AG04449 (cell line): ENCODE data around the gene BBS9.

ENCODE experiments used
- CTCF ChIA-PET: fragments of 350-600 bp; formaldehyde crosslinking; extraction: SDS; loops from one replicate; lab custom pipeline; 2021; ENCODE audit warnings: antibody characterized with exemption; lab: Yijun Ruan, JAX
- POLR2A ChIA-PET: fragments of 400-600, 350-600 bp; formaldehyde crosslinking; extraction: SDS; loops from one replicate; lab custom pipeline; 2020; ENCODE audit warnings: antibody characterized with exemption, inconsistent platforms; lab: Yijun Ruan, JAX
- DNase-seq: peaks from one replicate; pipeline ENCODE4 v3.0.0-alpha.2; 2010; ENCODE audit warnings: low read depth, low spot score
- H3K4me3 ChIP-seq: 2 replicates; pipeline ENCODE4 v1.5.1; 2011; ENCODE audit warnings: low read depth, mild to moderate bottlenecking, control low read depth, low read length
- TF ChIP-seq, protein P1 (sequence below): IDR thresholded peaks from one replicate; pipeline ENCODE4 v1.5.1; 2011; ENCODE audit warnings: mild to moderate bottlenecking, moderate library complexity, low read length, control low read depth, inconsistent platforms; ENCODE audit not compliant: insufficient read depth; ENCODE audit errors: missing control alignments

Gene BBS9

DNA sequence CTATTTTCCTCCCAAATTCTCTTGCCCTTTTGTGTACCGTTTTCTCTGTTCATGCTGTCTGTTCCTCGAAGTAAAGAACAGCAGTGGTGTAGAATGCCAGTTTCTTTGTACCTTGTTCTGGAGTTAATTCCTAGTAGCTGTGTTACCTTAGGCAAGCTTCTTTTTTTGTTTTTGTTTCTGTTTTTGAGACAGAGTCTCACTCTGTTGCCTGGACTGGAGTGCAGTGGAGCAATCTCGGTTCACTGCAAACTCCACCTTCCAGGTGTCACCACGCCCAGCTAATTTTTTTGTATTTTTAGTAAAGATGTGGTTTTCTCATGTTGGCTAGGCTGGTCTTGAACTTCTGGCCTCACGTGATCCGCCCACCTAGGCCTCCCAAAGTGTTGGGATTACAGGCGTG lies 221.2 kb downstream of the BBS9 start:
- H3K4me3 ChIP-seq, result no peak overlapping the region
- CTCF ChIA-PET, result no interaction called here
- POLR2A ChIA-PET, result no interaction called here
- no peak for DNase-seq
- TF ChIP-seq, protein P1, sequence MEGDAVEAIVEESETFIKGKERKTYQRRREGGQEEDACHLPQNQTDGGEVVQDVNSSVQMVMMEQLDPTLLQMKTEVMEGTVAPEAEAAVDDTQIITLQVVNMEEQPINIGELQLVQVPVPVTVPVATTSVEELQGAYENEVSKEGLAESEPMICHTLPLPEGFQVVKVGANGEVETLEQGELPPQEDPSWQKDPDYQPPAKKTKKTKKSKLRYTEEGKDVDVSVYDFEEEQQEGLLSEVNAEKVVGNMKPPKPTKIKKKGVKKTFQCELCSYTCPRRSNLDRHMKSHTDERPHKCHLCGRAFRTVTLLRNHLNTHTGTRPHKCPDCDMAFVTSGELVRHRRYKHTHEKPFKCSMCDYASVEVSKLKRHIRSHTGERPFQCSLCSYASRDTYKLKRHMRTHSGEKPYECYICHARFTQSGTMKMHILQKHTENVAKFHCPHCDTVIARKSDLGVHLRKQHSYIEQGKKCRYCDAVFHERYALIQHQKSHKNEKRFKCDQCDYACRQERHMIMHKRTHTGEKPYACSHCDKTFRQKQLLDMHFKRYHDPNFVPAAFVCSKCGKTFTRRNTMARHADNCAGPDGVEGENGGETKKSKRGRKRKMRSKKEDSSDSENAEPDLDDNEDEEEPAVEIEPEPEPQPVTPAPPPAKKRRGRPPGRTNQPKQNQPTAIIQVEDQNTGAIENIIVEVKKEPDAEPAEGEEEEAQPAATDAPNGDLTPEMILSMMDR, result no peak

DNA sequence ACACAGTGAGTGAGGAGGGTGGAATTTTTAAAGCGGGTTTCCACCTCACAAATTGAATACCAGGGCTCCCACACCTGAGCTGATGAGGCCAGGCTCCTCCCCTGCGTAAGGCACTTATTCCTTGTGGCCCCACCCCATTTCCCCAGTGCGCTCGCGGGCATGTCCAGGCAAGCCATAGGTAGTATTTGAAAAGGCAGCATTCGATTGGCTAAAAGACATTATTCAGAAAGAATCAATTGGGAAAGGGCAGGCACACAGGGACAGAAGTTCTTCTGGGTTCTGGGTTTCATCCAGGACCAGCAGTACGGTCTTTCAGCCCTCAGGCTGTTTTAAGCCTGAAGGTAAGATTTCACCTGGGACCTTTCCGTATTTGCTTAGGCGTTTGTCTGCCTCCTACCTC lies 222.3 kb downstream of the BBS9 start:
- DNase-seq, result no peak
- TF ChIP-seq, protein P1, result no peak
- POLR2A ChIA-PET, result no interaction called here
- H3K4me3 ChIP-seq, result no peak overlapping the region
- CTCF ChIA-PET, result no interaction called here

DNA sequence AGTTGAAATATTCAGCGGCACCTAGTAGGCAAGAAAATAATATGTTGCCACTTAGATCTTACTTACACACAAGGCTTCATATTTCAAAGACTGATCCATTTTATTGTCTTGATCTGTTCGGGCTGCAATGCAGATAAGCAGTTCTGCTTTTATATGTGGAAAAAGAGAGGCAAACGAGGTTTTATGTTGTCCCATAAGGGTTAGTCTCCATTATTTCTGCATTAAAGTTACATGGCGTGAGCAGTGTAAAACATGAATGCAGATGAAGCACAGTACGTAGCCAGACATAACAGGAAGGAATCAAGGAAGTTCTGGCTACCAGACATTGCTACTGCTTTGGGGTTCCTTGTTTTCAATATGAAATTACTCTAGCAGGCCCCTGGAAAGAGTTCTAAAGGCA lies 224.8 kb downstream of the BBS9 start:
- POLR2A ChIA-PET, result no interaction called here
- H3K4me3 ChIP-seq, result no peak overlapping the region
- TF ChIP-seq, protein P1, result no peak
- no peak for DNase-seq
- CTCF ChIA-PET, result interaction anchor here (1.2 kb wide), 1 partner anchor 19 kb away, joined by 4 read pairs; no protein-coding TSS in a partner anchor

DNA sequence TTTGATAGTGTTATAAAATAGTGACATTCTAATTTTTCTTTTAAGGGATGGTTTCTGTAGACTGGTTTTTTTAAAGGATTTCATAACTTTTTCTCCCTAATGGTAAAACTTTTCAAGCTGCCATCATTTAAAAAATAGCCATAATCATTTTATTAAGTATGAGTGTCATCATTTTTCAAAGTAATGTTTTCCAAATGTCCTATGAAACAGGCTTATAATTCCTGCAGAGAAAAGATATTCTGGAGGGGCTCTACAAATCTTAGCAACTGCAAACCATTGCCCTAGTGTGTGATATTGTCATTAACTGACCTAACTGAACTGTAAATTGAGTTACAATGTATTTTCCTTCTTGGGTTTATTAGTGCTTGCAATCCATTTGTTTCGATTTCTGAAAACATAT lies 226.0 kb downstream of the BBS9 start:
- CTCF ChIA-PET, result no interaction called here

DNA sequence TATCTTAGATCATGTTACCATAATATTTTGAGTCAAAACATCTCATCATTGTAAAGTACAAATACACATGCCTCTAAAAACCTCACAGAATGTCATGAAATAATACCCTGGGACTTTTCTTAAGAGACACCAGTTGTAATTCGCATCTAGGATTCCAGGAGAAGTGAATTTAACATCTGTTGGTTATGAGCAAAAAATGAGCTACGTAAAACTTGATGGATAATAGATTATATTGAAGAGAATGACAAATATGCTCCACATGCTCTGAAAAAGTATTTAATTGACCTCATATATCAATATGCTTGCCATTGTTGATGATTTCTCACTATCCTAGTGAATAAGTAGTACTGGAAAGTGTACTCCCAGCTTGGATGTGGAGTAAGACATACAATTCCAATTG lies 227.0 kb downstream of the BBS9 start:
- ChIA-PET CTCF (no interaction called here), POLR2A (no interaction called here)
- TF ChIP-seq, protein P1, result no peak
- H3K4me3 ChIP-seq, result no peak overlapping the region
- DNase-seq, result no peak

More for the DNA sequence above, 226.0 kb downstream of the BBS9 start:
- DNase-seq, result no peak
- POLR2A ChIA-PET, result no interaction called here
- no peak overlapping the region for H3K4me3 ChIP-seq
- TF ChIP-seq, protein P1, result no peak

DNA sequence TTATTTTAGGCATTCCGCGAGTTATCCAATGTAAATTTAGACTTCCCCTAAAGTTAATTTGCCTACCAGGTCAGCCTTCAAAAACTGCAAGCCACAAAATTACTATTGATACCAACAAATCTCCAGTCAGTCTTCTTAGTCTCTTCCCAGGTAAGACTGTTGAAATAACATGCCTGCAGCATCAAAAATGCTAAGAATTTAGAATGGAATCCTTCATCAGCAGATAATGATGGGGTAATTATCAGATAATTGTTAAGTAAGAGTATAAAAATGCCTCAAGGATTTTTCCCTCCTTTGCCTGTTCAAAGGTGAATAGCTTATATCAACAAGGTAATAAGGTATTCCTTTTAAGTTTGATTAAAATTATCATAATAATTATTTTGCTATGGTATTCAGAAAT lies 228.5 kb downstream of the BBS9 start:
- CTCF ChIA-PET, result no interaction called here
- no peak for DNase-seq
- POLR2A ChIA-PET, result no interaction called here
- TF ChIP-seq, protein P1, result no peak
- H3K4me3 ChIP-seq, result no peak overlapping the region
